ENCODE results near the gene PARVB. TPM values are rescaled to one million over a fixed set of nuclear protein-coding genes. Genes with fewer than 3 reads are reported as not detected.

Gene PARVB
- total and polyA plus RNA-seq, 5 donors from 2014 or later = 3.7 to 20.6 (median 6.2) TPM

GRCh38 chr22:43985532-43985931 is 38.6 kb upstream of the PARVB start:
- ATAC-seq (ENCODE audit: low read depth in 2 of 2) = no peak
- DNase-seq = no peak
- Histone ChIP-seq H3K9me3 (ENCODE audit: control insufficient read depth in 2 of 2, low read length in 2 of 2) (no peaks in the 10 kb centered on the region), H3K4me1 (ENCODE audit: control insufficient read depth, insufficient read depth, low read length, poor library complexity, severe bottlenecking) (no peaks in the 10 kb centered on the region), H3K4me3 (ENCODE audit: low read depth, low read length) (no peak overlapping the region), H3K36me3 (ENCODE audit: control insufficient read depth, insufficient read depth, low read length) (peaks cover 86% of the 10 kb centered on the region), H3K27ac (ENCODE audit: insufficient read depth, low read length, poor library complexity, severe bottlenecking) (no peak overlapping the region), H3K27me3 (ENCODE audit: control insufficient read depth, insufficient read depth, low read length) (no peaks in the 10 kb centered on the region)
- Mint-ChIP-seq H3K9me3 (no peaks in the 10 kb centered on the region), H3K27ac (no peak overlapping the region), H3K27me3 (no peaks in the 10 kb centered on the region), H3K36me3 (peaks cover 37% of the 10 kb centered on the region), H3K4me1 (peaks cover 0 to 4% (median under 1%) of the 10 kb centered on the region in 4 donors), H3K4me3 (no peak overlapping the region)

DNA sequence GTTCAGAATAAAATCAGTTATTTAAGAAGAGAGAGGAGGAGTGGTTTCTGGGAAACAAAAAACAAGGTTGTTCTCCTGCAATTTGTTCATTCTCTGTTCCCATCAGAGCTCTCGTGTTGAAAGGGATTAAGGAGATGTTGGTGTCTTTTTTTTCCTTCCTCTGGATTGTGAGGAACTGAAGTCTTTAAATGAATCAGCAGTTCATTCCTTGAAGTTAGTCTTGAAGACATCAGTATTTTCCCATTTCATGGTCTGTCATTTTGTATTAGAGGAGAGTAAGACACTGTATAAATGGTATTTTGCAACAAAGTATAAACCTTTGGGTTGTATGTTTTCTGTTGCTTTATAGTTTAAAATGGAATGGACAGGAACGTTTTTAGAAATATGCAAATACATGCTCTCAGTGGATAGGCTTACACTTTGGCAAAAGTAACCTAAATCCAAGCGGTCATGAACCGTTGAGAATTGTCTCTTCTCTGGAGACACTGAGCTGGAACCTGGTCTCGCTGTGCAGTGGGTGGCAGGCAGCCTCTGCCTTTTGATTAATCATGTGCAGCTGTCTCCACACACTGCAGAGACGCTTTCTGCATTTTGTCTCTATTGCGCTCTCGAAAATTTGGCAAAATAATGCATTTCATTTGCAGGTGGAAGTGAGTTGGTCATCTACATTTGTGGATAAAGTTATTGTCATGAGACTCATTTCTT is 35.8 kb upstream of the PARVB start:
- peaks cover 83% of the 10 kb centered on the region for H3K36me3 ChIP-seq (ENCODE audit: control insufficient read depth, insufficient read depth, low read length)
- ATAC-seq (ENCODE audit: low read depth in 2 of 2) (no peak), DNase-seq (no peak)
- Mint-ChIP-seq H3K4me1 (peaks cover 2 to 9% (median 4%) of the 10 kb centered on the region in 4 donors), H3K27ac (no peak overlapping the region), H3K36me3 (peaks cover 50% of the 10 kb centered on the region), H3K4me3 (no peak overlapping the region), H3K9me3 (no peaks in the 10 kb centered on the region), H3K27me3 (no peaks in the 10 kb centered on the region)
- no peak overlapping the region for H3K27ac ChIP-seq (ENCODE audit: insufficient read depth, low read length, poor library complexity, severe bottlenecking)
- no peak overlapping the region for H3K4me3 ChIP-seq (ENCODE audit: low read depth, low read length)
- no peaks in the 10 kb centered on the region for H3K4me1 ChIP-seq (ENCODE audit: control insufficient read depth, insufficient read depth, low read length, poor library complexity, severe bottlenecking)
- no peaks in the 10 kb centered on the region for H3K27me3 ChIP-seq (ENCODE audit: control insufficient read depth, insufficient read depth, low read length)
- H3K9me3 ChIP-seq (ENCODE audit: control insufficient read depth in 2 of 2, low read length in 2 of 2) = no peaks in the 10 kb centered on the region

DNA sequence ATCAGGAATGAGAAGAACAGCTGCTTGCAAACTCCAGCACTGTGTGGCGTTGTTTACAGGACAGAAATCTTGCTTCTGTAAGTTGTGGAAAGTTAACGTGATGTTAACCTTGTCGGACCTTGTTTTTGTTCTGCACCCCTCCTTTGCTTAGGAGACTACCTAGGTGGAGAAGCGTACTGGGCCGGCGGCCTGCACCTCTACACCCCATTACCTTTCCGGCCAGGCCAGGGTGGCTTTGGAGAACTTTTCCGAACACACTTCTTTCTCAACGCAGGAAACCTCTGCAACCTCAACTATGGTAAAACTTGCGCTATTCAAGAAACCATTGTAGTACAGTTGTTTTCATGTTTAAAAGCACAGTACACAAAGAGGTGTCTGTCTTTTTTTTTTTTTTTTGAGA is 35.1 kb upstream of the PARVB start:
- Mint-ChIP-seq H3K4me1 (peaks cover 5 to 12% (median 7%) of the 10 kb centered on the region in 4 donors), H3K27me3 (no peaks in the 10 kb centered on the region), H3K36me3 (peaks cover 46% of the 10 kb centered on the region), H3K4me3 (no peak overlapping the region), H3K27ac (no peak overlapping the region), H3K9me3 (no peaks in the 10 kb centered on the region)
- H3K27ac ChIP-seq (ENCODE audit: insufficient read depth, low read length, poor library complexity, severe bottlenecking) = no peak overlapping the region
- peaks cover 76% of the 10 kb centered on the region for H3K36me3 ChIP-seq (ENCODE audit: control insufficient read depth, insufficient read depth, low read length)
- H3K4me3 ChIP-seq (ENCODE audit: low read depth, low read length) = no peak overlapping the region
- no peak for ATAC-seq (ENCODE audit: low read depth in 2 of 2)
- no peak for DNase-seq
- H3K4me1 ChIP-seq (ENCODE audit: control insufficient read depth, insufficient read depth, low read length, poor library complexity, severe bottlenecking) = no peaks in the 10 kb centered on the region
- no peaks in the 10 kb centered on the region for H3K9me3 ChIP-seq (ENCODE audit: control insufficient read depth in 2 of 2, low read length in 2 of 2)
- no peaks in the 10 kb centered on the region for H3K27me3 ChIP-seq (ENCODE audit: control insufficient read depth, insufficient read depth, low read length)

- no peaks in the 10 kb centered on the region for H3K9me3 Mint-ChIP-seq
- no peak overlapping the region for H3K4me3 ChIP-seq (ENCODE audit: low read depth, low read length)
- peaks cover 45% of the 10 kb centered on the region for H3K36me3 Mint-ChIP-seq
- H3K27me3 ChIP-seq (ENCODE audit: control insufficient read depth, insufficient read depth, low read length) = no peaks in the 10 kb centered on the region
- no peaks in the 10 kb centered on the region for H3K9me3 ChIP-seq (ENCODE audit: control insufficient read depth in 2 of 2, low read length in 2 of 2)
- H3K27ac Mint-ChIP-seq = no peak overlapping the region
- no peak overlapping the region for H3K27ac ChIP-seq (ENCODE audit: insufficient read depth, low read length, poor library complexity, severe bottlenecking)
- no peak for ATAC-seq (ENCODE audit: low read depth in 2 of 2)
- H3K4me1 Mint-ChIP-seq = peaks cover 6 to 16% (median 10%) of the 10 kb centered on the region in 4 donors
- DNase-seq = no peak
- peaks cover 69% of the 10 kb centered on the region for H3K36me3 ChIP-seq (ENCODE audit: control insufficient read depth, insufficient read depth, low read length)
- H3K27me3 Mint-ChIP-seq = no peaks in the 10 kb centered on the region
- no peaks in the 10 kb centered on the region for H3K4me1 ChIP-seq (ENCODE audit: control insufficient read depth, insufficient read depth, low read length, poor library complexity, severe bottlenecking)
- H3K4me3 Mint-ChIP-seq = no peak overlapping the region
Observed at GRCh38 chr22:43990044-43990443, 34.1 kb upstream of the PARVB start.

DNA sequence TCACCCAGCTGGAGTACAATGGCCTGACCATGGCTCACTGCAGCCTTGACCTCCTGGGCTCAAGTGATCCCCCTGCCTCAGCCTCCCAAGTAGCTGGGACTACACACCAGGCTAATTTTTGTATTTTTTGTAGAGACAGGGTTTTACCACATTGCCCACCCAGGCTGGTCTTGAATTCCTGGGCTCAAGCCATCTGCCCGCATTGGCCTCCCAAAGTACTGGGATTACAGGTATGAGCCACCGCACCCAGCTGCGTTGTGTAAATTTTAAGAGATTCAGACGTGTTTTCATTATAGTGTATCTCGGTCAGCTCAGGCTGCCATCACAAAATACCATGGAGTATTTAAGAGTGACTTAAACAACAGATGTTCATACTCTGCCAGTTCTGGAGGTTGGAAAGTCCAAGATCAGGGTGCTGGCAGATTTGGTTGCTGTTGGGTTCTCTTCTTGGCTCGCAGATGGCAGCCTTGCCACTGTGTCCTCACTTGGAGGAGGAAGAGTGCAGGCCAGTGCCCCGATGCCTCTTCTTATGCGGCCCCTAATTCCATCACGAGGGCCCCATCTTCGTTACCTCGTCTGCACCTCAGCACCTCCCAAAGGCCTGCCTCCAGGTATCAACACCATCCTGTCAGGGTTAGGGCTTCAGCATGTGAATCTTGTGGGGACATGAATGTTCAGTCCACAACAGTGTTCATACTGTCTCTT is 32.6 kb upstream of the PARVB start:
- H3K27ac Mint-ChIP-seq = no peak overlapping the region
- H3K4me1 Mint-ChIP-seq = peaks cover 6 to 27% (median 20%) of the 10 kb centered on the region in 4 donors
- DNase-seq (no peak), ATAC-seq (ENCODE audit: low read depth in 2 of 2) (no peak)
- no peaks in the 10 kb centered on the region for H3K27me3 Mint-ChIP-seq
- peaks cover 43% of the 10 kb centered on the region for H3K36me3 Mint-ChIP-seq
- no peak overlapping the region for H3K4me3 Mint-ChIP-seq
- Histone ChIP-seq H3K4me3 (ENCODE audit: low read depth, low read length) (no peak overlapping the region), H3K9me3 (ENCODE audit: control insufficient read depth in 2 of 2, low read length in 2 of 2) (no peaks in the 10 kb centered on the region), H3K4me1 (ENCODE audit: control insufficient read depth, insufficient read depth, low read length, poor library complexity, severe bottlenecking) (peaks cover 13% of the 10 kb centered on the region), H3K36me3 (ENCODE audit: control insufficient read depth, insufficient read depth, low read length) (peaks cover 56% of the 10 kb centered on the region), H3K27me3 (ENCODE audit: control insufficient read depth, insufficient read depth, low read length) (no peaks in the 10 kb centered on the region), H3K27ac (ENCODE audit: insufficient read depth, low read length, poor library complexity, severe bottlenecking) (no peak overlapping the region)
- H3K9me3 Mint-ChIP-seq = no peaks in the 10 kb centered on the region

GRCh38 chr22:43992331-43992821 is 31.7 kb upstream of the PARVB start:
- H3K27me3 ChIP-seq (ENCODE audit: control insufficient read depth, insufficient read depth, low read length) = no peaks in the 10 kb centered on the region
- no peak overlapping the region for H3K4me3 Mint-ChIP-seq
- H3K27ac ChIP-seq (ENCODE audit: insufficient read depth, low read length, poor library complexity, severe bottlenecking) = no peak overlapping the region
- no peak overlapping the region for H3K27ac Mint-ChIP-seq
- peaks cover 46% of the 10 kb centered on the region for H3K36me3 ChIP-seq (ENCODE audit: control insufficient read depth, insufficient read depth, low read length)
- peaks cover 37% of the 10 kb centered on the region for H3K36me3 Mint-ChIP-seq
- peaks cover 6 to 35% (median 24%) of the 10 kb centered on the region in 4 donors for H3K4me1 Mint-ChIP-seq
- H3K9me3 ChIP-seq (ENCODE audit: control insufficient read depth in 2 of 2, low read length in 2 of 2) = no peaks in the 10 kb centered on the region
- peaks cover 18% of the 10 kb centered on the region for H3K4me1 ChIP-seq (ENCODE audit: control insufficient read depth, insufficient read depth, low read length, poor library complexity, severe bottlenecking)
- no peaks in the 10 kb centered on the region for H3K27me3 Mint-ChIP-seq
- DNase-seq (no peak), ATAC-seq (ENCODE audit: low read depth in 2 of 2) (no peak)
- no peak overlapping the region for H3K4me3 ChIP-seq (ENCODE audit: low read depth, low read length)
- H3K9me3 Mint-ChIP-seq = no peaks in the 10 kb centered on the region

GRCh38 chr22:43993072-43993760 is 30.9 kb upstream of the PARVB start:
- peaks cover 44% of the 10 kb centered on the region for H3K36me3 ChIP-seq (ENCODE audit: control insufficient read depth, insufficient read depth, low read length)
- DNase-seq (peak; percentile 35 to 74 (median 61)), ATAC-seq (ENCODE audit: low read depth in 2 of 2) (peak; percentile 59 to 64)
- no peak overlapping the region for H3K4me3 ChIP-seq (ENCODE audit: low read depth, low read length)
- H3K27me3 ChIP-seq (ENCODE audit: control insufficient read depth, insufficient read depth, low read length) = no peaks in the 10 kb centered on the region
- H3K4me1 Mint-ChIP-seq = peaks cover 10 to 36% (median 23%) of the 10 kb centered on the region in 4 donors
- H3K4me3 Mint-ChIP-seq = peak overlapping the region in 3 of 4 donors; percentile 26 to 92 (median 58)
- peaks cover 18% of the 10 kb centered on the region for H3K4me1 ChIP-seq (ENCODE audit: control insufficient read depth, insufficient read depth, low read length, poor library complexity, severe bottlenecking)
- no peaks in the 10 kb centered on the region for H3K9me3 Mint-ChIP-seq
- peak overlapping the region in 2 of 3 donors; percentile 36 to 78 for H3K27ac Mint-ChIP-seq
- H3K9me3 ChIP-seq (ENCODE audit: control insufficient read depth in 2 of 2, low read length in 2 of 2) = no peaks in the 10 kb centered on the region
- no peak overlapping the region for H3K27ac ChIP-seq (ENCODE audit: insufficient read depth, low read length, poor library complexity, severe bottlenecking)
- H3K36me3 Mint-ChIP-seq = peaks cover 37% of the 10 kb centered on the region
- H3K27me3 Mint-ChIP-seq = no peaks in the 10 kb centered on the region

Data from CD4-positive, CD25-positive, alpha-beta regulatory T cell (primary cell).